GM19452 (cell line): Measurements from ENCODE around the gene IFNAR1.
"Not testable (repeated sequence)": the region's sequence is repeated elsewhere in the genome, so short reads cannot be mapped to it uniquely, and the experiment has no call there.

Experiments
- ATAC-seq: cut with Tn5 transposase; IDR thresholded peaks from one replicate; pipeline ENCODE4 v1.9.1; 2021; ENCODE audit not compliant: unreplicated experiment

Gene IFNAR1

DNA sequence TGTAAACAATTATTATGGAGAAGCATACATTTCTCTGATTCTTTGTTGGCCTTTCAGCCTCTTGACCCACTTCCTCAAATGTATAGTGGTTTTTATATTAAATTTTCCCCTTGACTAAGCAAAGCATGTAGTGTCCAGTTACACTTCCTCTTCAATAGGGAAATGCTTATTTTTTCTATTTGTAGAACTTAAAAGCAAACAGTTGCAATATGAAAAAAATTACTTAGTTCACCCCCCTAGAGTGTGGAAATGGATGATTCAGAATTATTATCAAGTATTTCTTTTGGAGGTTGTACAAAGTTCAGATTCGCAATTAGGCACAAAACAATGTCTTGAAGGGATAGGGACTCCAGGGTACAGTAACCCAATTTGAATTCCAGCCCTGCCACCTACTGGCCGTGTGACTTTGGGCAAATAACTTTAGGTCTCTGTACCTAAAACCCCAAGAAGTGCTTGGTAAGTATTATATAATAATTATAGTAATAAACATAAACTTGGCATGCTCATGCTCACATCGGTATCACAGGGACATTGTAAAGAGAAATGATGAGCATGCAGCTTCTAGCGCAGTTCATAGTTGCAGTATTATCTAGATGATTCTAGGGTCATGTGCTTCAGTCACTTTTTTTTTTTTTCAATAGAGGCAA lies 49.8 kb downstream of the IFNAR1 start:
- no peak for ATAC-seq

DNA sequence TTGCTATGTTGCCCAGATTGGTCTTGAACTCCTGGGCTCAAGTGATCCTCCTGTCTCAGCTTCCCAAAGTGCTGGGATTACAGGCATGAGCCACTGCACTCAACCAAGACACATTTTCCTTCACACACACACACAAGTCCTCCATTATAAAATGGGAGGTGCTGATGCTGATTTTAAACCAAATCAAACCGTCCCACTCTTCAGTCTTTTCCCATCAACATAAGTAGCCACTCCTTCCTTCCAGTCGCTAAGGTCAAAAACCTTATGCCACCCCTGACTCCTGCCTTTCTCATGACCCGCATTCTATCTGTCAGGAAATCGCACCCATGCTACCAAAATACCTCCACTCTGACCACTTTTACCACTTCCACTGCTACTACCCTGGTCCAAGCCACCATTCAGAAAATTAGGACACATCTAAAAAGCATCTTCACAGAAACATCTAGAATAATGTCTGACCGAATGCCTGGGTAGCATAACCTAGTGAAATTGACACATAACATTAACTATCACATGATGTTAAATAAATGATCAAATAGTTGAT lies 50.4 kb downstream of the IFNAR1 start:
- ATAC-seq, result no peak

DNA sequence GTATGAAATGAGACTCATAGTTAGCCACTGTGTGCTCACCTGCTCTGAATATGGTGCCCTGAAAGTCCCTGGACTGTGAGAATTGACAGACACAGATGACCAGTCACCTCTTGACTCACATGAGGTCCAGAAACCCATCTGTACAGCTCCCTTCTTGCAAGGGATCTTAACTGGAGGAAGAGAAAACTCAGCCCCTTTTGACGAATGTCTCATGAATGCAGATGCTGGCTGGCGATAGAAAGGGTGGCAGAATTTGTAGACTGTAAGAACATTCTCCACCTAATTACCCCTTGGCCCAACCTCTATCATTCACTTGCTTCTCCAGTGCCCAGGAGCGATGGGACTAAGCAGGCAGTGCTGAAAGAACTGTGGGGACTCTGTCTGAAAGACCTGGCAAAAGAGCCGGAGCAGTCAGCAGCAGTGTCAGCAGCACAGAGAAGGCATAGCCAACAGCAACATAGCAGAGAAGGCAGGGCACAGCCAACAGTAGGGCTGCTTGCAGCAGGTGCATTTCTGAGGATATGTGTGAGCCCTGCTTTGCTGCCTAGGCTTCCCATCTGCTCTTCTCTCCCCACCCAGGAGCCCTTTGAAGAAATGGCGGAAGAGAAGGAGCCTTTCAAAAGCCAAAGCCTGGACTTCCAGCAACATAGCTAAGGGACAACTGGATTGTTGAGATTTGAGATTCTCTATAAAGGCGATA lies 52.6 kb downstream of the IFNAR1 start:
- no peak for ATAC-seq

DNA sequence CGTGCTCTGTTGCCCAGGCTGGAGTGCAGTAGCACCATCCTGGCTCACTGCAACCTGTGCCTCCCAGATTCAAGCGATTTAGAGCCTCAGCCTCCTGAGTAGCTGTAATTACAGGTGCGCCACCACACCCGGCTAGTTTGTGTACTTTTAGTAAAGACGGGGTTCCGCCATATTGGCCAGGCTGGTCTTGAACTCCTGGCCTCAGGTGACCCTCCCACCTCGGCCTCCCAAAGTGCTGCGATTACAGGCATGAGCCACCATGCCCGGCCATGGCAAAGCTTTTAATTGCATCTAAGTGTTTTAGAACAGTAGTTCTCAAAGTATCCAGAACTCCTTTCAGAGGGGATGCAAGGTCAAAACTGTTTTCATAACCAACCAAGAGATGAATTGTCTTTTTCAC lies 53.3 kb downstream of the IFNAR1 start:
- no peak for ATAC-seq

DNA sequence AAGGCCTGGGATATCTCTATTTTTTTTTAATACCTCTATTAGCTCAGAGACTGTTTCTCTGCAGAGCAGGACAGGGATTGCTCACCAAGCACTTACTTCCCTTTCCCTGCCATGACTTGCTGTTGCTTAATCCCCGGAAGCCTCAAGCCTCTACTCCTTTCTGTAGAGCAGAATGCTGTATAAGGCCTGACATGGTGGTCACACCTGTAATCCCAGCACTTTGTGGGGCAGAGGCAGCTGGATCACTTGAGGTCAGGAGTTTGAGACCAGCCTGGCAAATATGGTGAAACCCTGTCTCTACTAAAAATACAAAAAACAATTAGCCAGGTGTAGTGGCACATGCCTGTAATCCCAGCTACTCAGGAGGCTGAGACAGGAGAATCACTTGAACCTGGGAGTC lies 55.2 kb downstream of the IFNAR1 start:
- ATAC-seq, result not testable (repeated sequence)

DNA sequence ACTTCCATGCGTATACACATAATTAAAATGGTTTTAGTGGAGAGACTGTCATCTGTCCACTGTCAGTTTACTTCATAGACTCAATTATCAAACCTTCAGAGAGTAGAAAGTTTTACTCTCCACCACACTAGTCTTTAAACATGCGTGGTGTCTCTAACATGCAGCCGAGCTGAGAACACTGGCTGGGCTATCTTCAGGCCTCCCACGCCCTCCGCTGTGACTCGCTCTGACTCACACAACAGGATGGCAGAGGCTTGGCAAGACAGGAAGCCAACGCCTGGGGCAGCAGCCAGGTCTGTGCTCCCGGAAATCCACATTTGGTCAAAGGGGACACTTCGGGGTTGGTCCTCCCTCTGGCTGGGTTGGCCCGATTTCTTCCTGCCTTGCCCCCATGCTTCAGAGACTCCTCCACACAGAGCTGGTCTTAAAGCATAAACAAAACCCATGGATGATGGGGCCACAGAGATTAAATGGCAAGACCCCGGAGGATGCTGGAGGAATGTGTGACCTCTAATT lies 55.8 kb downstream of the IFNAR1 start:
- peak; percentile 54 for ATAC-seq

DNA sequence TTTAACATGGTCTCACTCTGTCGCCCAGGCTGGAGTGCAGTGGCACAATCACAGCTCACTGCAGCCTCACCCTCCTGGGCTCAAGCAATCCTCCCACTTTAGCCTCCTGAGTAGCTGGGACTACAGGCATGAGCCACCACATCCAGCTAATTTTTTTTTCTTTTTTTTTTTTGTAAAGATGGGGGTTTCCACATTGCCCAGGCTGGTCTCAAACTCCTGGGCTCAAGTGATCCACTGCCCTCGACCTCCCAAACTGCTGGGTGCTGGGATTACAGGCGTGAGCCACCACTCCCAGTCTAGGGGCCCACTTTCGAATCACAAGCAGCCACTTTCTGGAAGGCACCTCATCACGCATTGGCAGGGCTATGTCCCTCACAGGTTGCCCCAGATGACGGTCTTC lies 56.6 kb downstream of the IFNAR1 start:
- ATAC-seq, result not testable (repeated sequence)

DNA sequence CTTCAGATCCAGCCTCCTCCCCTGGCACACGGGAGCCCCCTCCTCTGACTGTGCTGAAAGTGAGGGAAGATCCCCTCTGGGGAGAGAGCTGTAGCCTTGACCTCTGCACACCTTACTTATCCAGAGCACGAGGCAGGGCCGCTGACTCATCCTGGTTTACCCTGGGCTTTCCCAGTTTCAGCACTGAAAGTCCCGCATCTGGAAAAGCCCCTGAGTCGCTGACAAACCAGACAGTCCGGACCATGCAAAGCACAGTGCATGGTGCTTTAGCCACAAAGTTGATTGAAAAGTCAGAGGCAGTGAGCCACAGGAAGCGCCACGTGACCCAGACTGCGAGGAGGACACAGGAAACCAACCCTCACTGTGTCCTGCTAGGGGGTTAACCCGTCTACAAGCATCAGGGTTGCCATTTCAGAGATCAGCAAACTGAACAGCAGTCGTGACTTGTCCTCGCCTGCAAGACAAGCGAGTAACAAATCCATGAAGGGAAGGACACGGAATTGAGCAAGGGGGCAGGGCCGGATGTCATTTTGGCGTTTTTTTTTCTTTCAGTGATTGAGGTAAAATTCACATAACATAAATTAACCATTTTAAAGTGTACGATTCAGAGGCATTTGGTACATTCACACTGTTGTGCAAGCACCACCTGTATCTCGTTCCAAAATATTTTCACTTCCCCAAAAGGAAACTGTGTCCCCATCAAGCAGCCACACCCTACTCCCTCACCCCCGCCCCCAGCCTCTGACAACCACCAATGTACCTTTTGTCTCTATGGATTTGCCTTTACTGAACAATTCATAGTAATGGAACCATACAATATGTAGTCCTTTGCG lies 58.5 kb downstream of the IFNAR1 start:
- ATAC-seq, result peak; percentile 72

DNA sequence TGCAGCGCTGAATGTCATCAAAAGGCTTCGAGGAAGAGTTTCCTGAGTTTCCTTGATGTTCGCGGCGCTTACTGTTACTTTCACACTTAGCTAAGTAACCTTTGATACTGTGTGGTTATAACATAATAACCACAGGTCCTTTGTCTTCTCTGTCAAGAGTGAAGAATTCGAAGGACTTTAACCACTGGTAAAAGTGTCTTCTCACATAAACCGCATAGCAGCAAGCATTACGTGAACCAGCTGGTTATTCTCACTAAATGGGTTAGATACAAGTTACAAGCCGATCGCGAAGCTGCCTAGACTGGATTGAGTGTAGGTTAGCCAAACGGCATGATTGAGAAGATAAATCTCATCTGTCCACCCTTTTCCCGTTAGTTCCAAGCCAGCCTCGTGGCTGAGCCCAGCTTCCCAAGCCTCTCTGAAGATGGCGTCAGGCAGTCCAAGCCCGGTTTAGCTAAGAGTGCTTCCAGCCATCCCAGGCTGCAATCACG lies 60.1 kb downstream of the IFNAR1 start:
- no peak for ATAC-seq

DNA sequence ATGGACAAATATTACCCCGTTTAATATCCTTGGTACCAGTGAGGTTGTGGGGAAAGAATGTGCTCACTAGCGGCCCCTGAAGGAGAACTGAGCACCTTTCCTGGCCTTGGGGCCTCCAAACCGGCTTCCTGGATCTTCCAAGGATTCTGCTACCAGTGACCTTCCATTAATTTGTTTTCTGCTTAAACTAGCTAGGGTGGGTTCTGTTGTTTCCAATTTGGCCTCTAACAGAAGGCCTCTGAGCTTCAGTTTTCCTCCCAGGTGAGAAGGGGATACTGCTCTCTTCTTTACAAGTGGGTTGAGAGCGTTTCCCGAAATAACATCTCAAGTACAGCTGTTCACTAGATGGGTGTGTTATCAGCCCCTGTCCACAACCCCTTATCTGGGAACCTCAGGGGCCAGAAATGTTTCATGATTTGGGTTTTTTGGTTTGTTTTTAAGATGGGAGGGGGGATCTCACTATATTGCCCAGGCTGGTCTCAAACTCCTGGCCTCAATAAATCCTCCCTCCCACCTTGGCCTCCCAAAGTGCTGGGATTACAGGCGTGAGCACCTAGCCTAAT lies 61.5 kb downstream of the IFNAR1 start:
- no peak for ATAC-seq

DNA sequence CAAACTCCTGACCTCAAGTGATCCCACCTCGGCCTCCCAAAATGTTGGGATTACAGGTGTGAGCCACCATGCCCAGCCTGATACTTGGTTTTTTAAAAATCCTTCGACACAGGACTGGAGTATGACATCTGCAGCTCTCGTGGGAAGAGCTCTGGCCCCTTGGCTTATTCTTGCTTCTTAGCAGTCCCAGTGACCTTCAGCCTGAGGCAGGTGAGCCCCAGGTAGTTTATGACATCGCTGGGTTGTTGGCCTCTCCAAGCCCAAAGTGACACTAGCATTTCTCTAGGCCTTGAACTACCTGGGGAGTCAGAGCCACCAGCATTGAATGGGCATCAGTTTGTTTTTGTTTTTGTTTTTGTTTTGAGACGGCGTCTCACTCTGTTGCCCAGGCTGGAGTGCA lies 62.5 kb downstream of the IFNAR1 start:
- no peak for ATAC-seq

DNA sequence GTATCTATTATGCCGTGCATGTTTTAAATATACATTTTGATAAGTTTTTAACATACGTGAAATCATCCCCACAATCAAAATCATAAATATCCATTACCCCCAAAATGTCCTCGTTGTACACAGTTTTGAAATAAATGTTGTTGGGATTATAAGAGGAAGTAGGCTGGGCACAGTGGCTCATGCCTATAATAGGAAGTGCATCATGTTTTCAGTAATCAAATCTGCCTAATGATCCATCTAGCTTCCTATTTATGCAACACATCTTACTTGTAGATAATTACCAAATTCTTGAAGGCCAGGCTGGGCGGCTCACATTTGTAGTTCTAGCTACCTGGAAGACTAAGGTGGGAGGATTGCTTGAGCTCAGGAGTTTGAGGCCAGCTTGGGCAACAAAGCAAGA lies 63.4 kb downstream of the IFNAR1 start:
- ATAC-seq, result no peak

DNA sequence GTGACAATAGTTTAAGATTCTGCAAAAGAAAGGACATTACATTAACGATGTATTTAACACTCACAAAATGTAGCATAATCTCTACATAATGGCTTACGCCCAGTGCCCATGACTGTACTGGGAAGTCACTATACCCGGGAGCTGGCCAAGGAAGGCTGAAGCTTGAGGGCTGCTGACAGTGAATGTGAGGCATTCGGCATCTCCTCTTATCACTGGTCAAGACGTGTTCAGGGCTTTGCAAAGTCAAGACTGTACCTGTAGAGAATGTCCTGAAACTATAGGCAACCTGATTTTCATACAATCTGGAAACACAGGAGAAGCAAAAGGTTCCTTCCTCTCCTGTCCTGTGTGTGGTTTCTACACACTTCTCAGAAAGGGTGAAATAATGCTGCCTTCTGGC lies 65.7 kb downstream of the IFNAR1 start:
- ATAC-seq, result no peak

DNA sequence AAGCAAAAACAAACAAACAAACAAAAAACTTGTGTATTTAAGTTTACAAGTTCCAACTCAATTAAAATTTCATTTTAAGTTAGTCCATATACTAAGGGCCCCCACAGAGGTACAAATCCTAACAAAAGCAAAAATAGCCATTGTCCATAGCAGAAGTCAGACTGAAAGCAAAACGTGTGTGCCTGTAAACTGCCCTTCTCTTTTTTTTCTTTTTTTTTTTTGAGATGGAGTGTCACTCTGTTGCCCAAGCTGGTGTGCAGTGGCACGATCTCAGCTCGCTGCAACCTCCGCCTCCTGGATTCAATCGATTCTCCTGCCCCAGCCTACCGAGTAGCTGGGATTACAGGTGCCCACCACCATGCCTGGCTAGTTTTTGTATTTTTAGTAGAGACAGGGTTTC lies 66.9 kb downstream of the IFNAR1 start:
- ATAC-seq, result no peak

DNA sequence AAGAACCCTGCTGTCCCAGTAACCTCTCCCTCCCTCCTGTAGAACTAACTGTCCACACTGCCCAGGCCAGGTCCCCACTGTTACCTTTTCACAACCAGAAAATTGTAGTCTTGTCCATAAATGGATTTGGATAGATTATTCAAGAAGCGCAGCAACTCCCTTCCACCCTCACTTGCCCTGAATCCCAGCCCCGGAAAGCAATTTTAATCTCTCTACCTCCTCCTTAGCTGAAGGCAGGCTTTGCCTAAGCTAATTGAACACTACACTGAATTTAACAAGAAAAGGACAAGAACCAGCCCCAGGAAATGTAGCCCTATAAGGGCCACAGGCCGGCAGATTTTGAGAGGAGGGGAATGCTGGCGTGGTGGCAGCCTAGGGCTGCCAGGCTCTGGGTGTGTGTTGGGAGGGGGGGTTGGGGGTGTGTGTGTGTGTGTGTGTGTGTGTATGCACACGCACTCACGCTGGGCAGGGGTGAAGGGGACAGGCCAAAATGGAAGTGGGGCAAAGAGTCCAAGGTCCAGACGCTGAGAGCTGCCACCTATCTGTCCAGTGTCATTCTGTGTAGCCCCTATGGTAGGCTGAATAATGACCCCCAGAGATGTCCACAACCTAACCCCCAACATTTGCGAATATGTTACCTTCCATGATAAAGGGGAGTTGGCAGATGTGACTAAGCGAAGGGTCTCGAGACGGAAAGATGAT lies 67.7 kb downstream of the IFNAR1 start:
- ATAC-seq, result no peak

DNA sequence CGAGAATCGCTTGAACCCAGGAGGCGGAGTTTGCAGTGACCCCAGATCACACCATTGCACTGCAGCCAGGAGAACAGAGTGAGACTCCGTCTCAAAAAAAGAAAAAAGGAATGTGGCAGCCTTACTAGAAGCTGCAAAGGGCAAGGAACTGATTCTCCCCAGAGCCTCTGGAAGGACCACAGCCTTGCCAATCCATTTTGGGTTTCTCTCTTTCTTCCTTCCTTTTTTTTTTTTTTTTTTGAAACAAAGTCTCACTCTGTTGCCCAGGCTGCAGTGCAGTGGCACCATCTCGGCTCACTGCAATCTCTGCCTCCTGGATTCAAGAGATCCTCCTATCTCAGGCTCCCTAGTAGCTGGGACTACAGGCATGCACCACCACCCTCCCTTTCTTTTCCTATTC lies 68.6 kb downstream of the IFNAR1 start:
- ATAC-seq, result no peak

DNA sequence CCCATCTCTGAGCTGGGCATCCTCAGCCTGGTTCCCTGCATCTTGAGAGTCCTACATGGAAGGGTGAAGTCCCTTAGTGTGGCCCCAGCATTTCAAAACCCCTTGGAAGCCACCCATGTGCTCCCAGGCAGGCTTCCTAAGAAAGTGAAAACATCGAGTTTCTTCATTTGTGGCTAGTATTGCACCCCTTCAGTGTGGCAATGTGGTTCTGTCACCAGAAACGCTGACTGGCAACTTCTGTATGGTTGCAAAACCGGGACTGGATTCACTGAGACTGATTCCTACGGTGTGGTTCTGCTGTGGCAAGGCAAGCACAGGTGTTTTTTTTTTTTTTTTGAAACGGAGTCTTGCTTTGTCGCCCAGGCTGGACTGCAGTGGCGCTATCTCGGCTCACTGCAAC lies 69.5 kb downstream of the IFNAR1 start:
- ATAC-seq, result no peak

DNA sequence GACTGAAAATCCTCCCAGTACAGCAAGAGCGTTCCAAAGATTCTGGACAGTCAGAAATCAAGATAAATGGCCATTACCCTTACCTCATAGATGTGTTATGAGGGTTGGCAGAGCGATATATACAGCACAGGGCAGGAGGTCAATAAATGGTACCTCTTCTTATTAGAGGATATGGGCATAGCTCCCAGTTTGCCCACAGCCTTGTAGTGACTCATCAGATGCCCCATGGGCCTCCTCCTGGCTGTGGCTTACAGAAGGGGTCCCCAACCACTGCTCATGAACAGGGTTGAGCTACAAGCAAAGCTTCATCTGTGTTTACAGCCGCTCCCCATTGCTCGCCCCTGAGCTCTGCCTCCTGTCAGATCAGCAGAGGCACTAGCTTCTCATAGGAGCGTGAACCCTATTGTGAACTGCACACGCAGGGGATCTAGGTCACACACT lies 71.1 kb downstream of the IFNAR1 start:
- ATAC-seq, result no peak

DNA sequence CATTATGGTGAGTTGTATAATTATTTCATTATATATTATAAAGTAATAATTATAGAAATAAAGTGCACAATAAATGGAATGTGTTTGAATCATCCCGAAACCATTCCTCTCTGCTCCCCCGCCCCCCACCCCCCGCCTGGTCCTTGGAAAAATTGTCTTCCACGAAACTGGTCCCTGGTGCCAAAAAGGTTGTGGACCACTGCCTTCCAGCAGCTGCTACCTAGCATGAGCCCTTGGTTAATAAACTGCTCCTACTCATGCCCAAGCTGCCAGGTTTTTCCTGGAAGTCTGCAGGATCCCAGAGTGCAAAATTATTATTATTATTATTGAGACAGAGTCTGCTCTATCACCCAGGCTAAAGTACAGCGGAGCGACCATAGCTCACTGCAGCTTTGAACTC lies 71.7 kb downstream of the IFNAR1 start:
- ATAC-seq, result no peak

DNA sequence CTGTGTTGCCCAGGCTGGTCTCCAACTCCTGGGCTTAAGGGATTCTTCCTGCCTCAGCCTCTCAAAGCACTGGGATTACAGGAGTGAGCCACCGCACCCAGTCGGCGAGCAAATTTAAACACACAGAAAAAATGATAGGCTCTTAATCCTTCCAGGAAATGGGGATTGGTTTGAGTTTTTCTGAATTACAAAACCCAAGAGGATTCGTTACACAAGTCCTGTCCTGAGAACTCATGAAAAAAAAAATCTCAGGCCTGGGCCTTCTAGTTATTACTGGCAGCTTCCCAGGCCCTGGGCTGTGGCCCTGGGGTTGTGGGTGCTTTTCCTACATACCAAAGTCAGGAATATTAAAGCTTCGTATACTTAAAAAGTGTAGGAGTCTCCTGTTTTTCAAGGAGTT lies 72.2 kb downstream of the IFNAR1 start:
- no peak for ATAC-seq
